ENCODE results near the gene ZDHHC14.

ZDHHC14 gene

DNA sequence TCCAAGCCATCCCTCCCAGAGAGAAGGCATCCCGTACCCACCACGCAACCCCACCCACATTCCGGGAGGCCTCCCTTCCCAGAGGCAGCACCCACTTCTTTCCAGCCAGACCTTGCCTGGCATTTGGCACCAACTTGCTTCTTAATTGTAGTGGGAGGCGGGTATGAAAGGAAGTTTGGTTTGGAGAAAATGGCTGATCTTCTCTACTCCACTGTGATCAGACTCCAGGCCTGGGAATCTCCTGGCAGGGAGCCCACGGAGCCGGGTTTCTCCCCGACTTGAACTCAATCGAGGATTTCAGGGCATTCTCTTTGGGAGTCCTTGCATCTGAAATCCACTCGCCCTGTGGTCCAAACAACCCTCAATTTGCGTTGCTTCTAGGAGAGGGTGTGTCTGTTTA lies 107.1 kb downstream of the ZDHHC14 start:
- H3K4me1 Mint-ChIP-seq = peaks cover 21% of the 10 kb centered on the region
- H3K27ac Mint-ChIP-seq (ENCODE audit: low read depth) = no peak overlapping the region
- H3K4me3 Mint-ChIP-seq = no peak overlapping the region
- ATAC-seq (replicated peaks; ENCODE audit: extremely low read depth, poor library complexity, severe bottlenecking) (no peak), DNase-seq (ENCODE audit: low spot score in 2 of 2) (no peak)
- no peaks in the 10 kb centered on the region for H3K9me3 Mint-ChIP-seq
- no peaks in the 10 kb centered on the region for H3K36me3 Mint-ChIP-seq (ENCODE audit: insufficient read depth)
- H3K27me3 Mint-ChIP-seq = peaks cover 9% of the 10 kb centered on the region

DNA sequence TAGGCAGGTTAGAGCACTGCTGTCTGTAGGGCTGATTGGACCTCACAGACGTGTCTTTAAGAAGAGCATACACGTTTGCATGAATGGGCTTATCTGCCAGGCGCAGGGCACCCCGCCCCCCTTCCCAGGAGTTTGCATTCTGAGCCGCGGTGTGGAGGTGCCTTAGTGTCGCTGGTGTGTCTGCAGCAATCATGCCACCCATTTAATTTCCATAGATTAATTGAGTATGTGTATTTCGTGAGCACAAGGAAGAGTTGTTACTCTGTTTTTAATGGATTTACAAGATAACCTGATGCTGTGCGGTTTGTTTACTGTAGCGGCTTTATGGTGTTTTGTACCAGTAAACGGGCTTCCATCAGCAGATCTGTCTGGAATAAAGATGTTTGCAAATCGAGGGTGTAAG lies 107.7 kb downstream of the ZDHHC14 start:
- Mint-ChIP-seq H3K4me1 (peaks cover 21% of the 10 kb centered on the region), H3K27me3 (peaks cover 9% of the 10 kb centered on the region), H3K27ac (ENCODE audit: low read depth) (no peak overlapping the region), H3K9me3 (no peaks in the 10 kb centered on the region), H3K36me3 (ENCODE audit: insufficient read depth) (no peaks in the 10 kb centered on the region), H3K4me3 (no peak overlapping the region)
- DNase-seq (ENCODE audit: low spot score in 2 of 2) (no peak), ATAC-seq (replicated peaks; ENCODE audit: extremely low read depth, poor library complexity, severe bottlenecking) (no peak)

DNA sequence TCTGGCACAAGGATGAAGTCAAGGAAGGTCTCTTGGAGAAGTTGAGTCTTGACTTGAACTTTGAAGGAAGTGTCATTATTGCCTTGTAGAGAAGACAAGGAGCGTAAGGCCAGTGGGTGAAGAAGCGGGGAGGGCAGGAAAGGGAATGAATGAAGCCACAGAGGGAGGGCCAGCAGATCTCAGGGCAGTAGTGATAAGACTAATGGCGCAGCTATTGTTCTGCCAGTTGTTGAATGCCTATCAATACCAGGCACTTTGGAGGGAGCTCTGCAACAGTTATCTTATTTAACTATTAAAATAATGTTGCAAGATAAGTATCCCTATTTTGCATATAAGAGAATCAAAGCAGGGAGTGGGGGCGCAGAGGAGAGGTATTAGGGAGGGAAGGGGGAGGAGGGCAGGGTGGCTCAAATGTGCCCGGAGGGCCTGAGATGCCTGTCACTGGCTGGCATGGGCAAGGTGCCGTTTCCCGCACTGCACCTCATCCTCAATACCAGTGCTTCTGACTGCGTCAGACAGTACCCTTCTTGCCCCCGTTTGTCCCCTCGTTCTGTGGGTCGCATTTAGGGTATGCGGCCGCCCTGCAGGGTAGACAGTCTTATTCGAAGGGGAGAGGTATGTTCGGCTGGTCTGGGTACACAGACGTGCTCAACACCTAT lies 109.8 kb downstream of the ZDHHC14 start:
- Mint-ChIP-seq H3K9me3 (no peaks in the 10 kb centered on the region), H3K4me3 (no peak overlapping the region), H3K27me3 (peaks cover 9% of the 10 kb centered on the region), H3K4me1 (peaks cover 21% of the 10 kb centered on the region), H3K36me3 (ENCODE audit: insufficient read depth) (no peaks in the 10 kb centered on the region), H3K27ac (ENCODE audit: low read depth) (no peak overlapping the region)
- ATAC-seq (replicated peaks; ENCODE audit: extremely low read depth, poor library complexity, severe bottlenecking) (no peak), DNase-seq (ENCODE audit: low spot score in 2 of 2) (no peak)

DNA sequence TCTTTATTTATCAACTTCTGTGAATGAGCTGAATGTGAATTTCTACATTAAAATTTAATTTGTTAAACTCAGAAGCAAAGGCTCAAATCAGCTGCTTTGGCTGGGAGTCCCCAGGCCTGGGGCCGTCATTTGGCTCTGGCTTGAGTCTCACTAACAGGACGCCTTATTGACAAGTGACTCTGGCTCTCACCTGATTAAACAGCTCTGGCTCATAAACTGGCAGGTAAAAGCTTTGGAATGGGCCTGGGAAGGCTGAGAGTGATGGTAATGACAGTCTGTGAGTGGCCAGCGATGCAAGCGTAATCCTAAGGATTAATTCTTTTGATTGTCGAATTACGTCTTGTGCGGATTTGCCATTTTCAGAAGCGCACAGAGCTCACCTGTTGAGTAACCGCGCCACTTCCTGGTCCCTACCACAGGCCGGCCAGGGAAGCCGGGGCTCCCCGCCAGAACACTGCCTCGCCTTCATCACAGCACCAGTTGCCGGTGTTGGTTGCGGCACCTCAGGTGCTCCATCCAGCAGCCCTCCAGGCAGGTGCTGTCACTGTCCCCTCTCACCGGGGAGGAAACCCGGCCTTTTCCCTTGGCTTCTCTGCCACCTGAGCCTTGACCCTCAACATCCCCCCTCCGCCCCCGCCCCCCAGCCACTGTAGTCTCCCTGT lies 110.7 kb downstream of the ZDHHC14 start:
- H3K9me3 Mint-ChIP-seq = no peaks in the 10 kb centered on the region
- ATAC-seq (replicated peaks; ENCODE audit: extremely low read depth, poor library complexity, severe bottlenecking) = no peak
- no peaks in the 10 kb centered on the region for H3K36me3 Mint-ChIP-seq (ENCODE audit: insufficient read depth)
- DNase-seq (ENCODE audit: low spot score in 2 of 2) = no peak
- H3K4me3 Mint-ChIP-seq = no peak overlapping the region
- H3K27me3 Mint-ChIP-seq = peaks cover 9% of the 10 kb centered on the region
- no peak overlapping the region for H3K27ac Mint-ChIP-seq (ENCODE audit: low read depth)
- H3K4me1 Mint-ChIP-seq = peaks cover 15% of the 10 kb centered on the region

DNA sequence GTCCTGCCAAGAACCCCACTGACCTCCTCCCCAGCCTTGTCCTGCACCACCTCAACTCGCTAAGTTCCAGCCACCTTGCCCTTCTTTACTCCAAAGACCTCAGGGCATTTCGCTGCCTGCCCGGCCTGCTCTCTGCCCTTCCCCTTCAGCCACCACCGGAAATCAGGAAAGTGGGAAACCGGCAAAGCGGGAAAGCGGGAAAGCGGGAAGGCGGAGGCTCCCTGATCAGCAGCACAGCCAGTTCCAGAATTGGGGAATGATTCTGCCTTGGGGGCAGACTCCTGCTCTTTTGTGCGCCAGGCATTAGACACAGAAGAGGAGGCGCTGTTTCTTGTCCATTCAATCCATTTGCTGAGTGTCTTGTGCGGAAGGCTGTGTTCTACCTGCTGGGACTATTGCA lies 111.3 kb downstream of the ZDHHC14 start:
- Mint-ChIP-seq H3K9me3 (no peaks in the 10 kb centered on the region), H3K27me3 (peaks cover 9% of the 10 kb centered on the region), H3K4me3 (no peak overlapping the region), H3K4me1 (peaks cover 10% of the 10 kb centered on the region), H3K36me3 (ENCODE audit: insufficient read depth) (no peaks in the 10 kb centered on the region), H3K27ac (ENCODE audit: low read depth) (no peak overlapping the region)
- ATAC-seq (replicated peaks; ENCODE audit: extremely low read depth, poor library complexity, severe bottlenecking) (no peak), DNase-seq (ENCODE audit: low spot score in 2 of 2) (no peak)

DNA sequence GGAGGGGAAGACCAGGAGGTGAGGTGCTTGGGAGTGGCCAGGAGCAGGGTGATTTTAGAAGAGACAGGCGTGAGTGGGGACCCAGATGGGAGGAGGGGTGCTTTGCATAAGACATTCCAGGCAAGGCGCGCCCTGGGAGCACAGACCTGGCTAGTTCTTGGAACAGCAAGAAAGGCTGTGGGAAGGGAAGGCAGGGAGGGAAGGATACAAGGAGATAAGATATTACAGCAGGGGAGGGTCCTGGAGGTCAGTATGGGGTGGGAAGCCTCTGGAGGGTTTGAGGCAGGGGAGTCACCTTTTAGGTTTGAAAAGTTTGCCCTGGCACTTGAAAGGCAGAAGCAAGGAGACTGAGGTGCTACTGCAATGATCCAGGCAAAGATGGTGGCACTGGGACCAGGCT lies 111.8 kb downstream of the ZDHHC14 start:
- Mint-ChIP-seq H3K27me3 (peaks cover 9% of the 10 kb centered on the region), H3K27ac (ENCODE audit: low read depth) (no peak overlapping the region), H3K4me1 (peaks cover 9% of the 10 kb centered on the region), H3K36me3 (ENCODE audit: insufficient read depth) (no peaks in the 10 kb centered on the region), H3K9me3 (no peaks in the 10 kb centered on the region), H3K4me3 (no peak overlapping the region)
- ATAC-seq (replicated peaks; ENCODE audit: extremely low read depth, poor library complexity, severe bottlenecking) (no peak), DNase-seq (ENCODE audit: low spot score in 2 of 2) (no peak)

DNA sequence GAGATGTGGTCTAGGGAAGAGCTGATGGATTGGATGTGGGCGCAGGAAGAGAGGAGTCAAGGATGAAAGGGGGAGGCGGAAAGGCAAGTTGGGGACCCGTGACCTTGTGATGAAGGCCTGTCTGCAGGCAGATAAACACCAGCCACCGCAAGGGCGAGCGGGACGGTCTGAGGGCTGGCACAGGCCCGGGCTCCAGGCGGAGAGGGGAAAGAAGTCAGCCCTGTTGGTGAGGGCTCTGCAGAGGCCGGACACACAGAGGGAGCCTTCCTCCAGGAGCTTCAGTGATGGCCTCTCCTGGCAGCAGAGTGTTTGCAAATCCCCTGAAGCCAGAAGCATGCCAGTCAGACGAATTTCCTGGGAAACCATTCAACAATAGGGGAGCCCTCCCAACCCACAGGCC lies 112.2 kb downstream of the ZDHHC14 start:
- no peaks in the 10 kb centered on the region for H3K36me3 Mint-ChIP-seq (ENCODE audit: insufficient read depth)
- H3K9me3 Mint-ChIP-seq = no peaks in the 10 kb centered on the region
- no peak overlapping the region for H3K4me3 Mint-ChIP-seq
- no peak overlapping the region for H3K27ac Mint-ChIP-seq (ENCODE audit: low read depth)
- peaks cover 9% of the 10 kb centered on the region for H3K27me3 Mint-ChIP-seq
- DNase-seq (ENCODE audit: low spot score in 2 of 2) (no peak), ATAC-seq (replicated peaks; ENCODE audit: extremely low read depth, poor library complexity, severe bottlenecking) (no peak)
- H3K4me1 Mint-ChIP-seq = peaks cover 9% of the 10 kb centered on the region

DNA sequence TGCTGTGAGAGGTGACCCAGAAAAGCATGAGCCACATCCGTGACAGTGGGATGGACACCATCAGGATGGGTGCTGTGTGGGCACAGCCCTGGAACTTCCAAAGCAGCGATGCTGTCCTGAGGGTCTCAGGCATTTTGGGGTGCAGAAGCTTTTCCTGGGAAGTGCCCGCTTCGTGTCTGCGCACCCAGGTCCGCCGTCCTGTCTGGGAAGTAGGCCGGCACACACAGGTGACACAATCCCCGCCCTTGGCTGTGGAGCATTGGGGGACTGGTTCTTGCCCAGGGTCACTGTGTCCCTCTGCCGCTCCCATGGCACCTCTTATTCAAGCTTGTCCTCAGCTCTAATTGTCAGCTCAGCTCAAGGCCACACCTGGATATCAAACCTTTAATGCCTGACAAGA lies 112.6 kb downstream of the ZDHHC14 start:
- Mint-ChIP-seq H3K27me3 (peaks cover 9% of the 10 kb centered on the region), H3K4me1 (peaks cover 9% of the 10 kb centered on the region), H3K27ac (ENCODE audit: low read depth) (no peak overlapping the region), H3K36me3 (ENCODE audit: insufficient read depth) (no peaks in the 10 kb centered on the region), H3K9me3 (no peaks in the 10 kb centered on the region), H3K4me3 (no peak overlapping the region)
- ATAC-seq (replicated peaks; ENCODE audit: extremely low read depth, poor library complexity, severe bottlenecking) (no peak), DNase-seq (ENCODE audit: low spot score in 2 of 2) (no peak)

DNA sequence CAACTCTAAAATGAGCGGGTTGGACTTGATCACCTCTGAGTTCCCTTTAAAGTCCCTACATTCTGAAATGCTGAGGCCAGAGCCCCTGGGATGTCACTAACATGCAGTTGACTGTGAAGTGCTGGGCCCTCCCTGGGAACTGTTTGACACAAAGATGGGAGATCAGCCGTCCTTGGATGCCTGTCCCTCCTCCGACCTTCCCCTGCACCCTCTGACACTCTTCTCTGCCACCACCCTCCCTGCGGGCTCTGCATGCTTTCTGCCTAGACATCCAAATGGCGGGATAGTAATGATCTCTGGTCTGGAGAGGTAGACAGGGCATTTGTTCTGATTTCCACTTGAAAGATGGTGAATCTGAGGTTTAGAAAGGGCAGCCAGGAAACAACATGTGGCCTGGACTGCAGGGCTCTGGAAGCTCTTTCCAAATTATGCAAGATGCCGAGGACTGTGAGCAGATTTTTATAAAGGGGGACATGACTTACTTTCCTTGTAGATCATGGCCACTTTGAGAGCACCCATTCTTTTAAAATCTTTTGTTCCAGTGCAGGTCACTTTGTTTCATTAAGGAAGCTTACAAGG lies 113.2 kb downstream of the ZDHHC14 start:
- H3K27me3 Mint-ChIP-seq = peaks cover 8% of the 10 kb centered on the region
- no peaks in the 10 kb centered on the region for H3K9me3 Mint-ChIP-seq
- peaks cover 8% of the 10 kb centered on the region for H3K4me1 Mint-ChIP-seq
- no peak for DNase-seq (ENCODE audit: low spot score in 2 of 2)
- H3K4me3 Mint-ChIP-seq = no peak overlapping the region
- H3K36me3 Mint-ChIP-seq (ENCODE audit: insufficient read depth) = no peaks in the 10 kb centered on the region
- no peak overlapping the region for H3K27ac Mint-ChIP-seq (ENCODE audit: low read depth)
- no peak for ATAC-seq (replicated peaks; ENCODE audit: extremely low read depth, poor library complexity, severe bottlenecking)

DNA sequence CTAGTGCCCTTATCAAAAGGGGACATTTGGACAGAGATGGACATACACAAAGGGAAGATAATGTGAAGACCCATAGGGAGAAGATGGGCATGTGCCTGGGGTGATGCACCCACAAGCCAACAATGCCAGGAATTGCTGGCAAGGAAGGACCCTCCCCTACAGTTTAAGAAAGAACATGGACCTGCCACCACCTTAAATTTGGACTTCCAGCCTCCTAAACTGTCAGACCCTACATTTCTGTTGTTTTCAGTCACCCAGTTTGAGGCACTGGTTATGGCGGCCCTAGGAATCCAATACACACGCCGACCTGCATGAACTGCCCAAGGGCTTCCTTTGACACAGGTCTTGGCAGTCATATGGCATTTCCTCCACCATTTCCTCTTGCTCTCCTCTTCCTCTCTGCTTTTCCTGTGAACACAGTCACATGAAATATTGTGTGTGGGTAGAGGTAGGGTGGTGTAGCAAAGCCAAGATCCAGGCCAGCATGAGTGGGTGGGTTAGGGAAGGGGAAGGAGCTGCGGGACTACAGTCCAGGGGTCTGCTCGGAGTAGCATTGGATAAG lies 115.6 kb downstream of the ZDHHC14 start:
- DNase-seq (ENCODE audit: low spot score in 2 of 2) = no peak
- no peak overlapping the region for H3K27ac Mint-ChIP-seq (ENCODE audit: low read depth)
- no peak for ATAC-seq (replicated peaks; ENCODE audit: extremely low read depth, poor library complexity, severe bottlenecking)
- H3K36me3 Mint-ChIP-seq (ENCODE audit: insufficient read depth) = no peaks in the 10 kb centered on the region
- H3K4me1 Mint-ChIP-seq = no peaks in the 10 kb centered on the region
- no peak overlapping the region for H3K4me3 Mint-ChIP-seq
- no peaks in the 10 kb centered on the region for H3K9me3 Mint-ChIP-seq
- H3K27me3 Mint-ChIP-seq = no peaks in the 10 kb centered on the region

DNA sequence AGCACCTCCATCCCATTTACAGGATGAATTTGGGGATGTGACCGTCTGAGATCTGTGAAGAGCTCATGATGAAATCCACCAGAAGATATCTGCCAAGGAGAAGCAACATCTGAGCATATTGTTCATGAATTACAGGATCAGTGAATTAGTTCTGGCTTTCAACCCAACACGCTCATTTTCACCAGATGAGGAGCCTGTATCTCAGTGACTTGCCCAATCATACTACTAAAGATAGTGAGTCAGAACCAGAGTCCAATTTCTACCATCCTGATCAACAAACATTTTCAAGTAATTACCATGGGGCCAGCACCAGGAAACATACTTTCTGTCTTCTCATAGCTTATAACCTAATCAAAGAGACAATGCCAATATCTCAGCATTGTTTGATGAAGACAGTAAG lies 116.6 kb downstream of the ZDHHC14 start:
- no peak overlapping the region for H3K27ac Mint-ChIP-seq (ENCODE audit: low read depth)
- no peaks in the 10 kb centered on the region for H3K4me1 Mint-ChIP-seq
- no peaks in the 10 kb centered on the region for H3K27me3 Mint-ChIP-seq
- no peak overlapping the region for H3K4me3 Mint-ChIP-seq
- DNase-seq (ENCODE audit: low spot score in 2 of 2) (no peak), ATAC-seq (replicated peaks; ENCODE audit: extremely low read depth, poor library complexity, severe bottlenecking) (no peak)
- no peaks in the 10 kb centered on the region for H3K36me3 Mint-ChIP-seq (ENCODE audit: insufficient read depth)
- no peaks in the 10 kb centered on the region for H3K9me3 Mint-ChIP-seq

DNA sequence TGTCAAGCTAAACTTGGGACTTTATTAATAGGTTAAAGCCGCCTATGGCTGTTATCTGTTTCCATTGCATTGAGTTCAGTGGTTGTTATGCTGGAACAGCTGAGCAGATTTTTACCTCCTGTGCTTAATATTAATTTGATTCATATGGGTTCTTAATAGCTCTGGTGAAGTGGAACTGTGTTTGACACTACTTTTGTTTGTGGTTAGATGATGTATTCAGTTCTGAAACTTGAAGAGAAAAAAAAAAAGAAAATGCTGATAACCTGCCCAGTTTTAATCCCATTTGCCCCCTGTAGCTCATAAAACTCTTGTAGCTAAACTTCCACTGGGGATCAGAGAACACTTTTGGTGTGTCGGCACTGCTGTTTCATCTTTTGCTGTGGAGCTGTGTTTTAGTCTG lies 117.8 kb downstream of the ZDHHC14 start:
- Mint-ChIP-seq H3K36me3 (ENCODE audit: insufficient read depth) (no peaks in the 10 kb centered on the region), H3K4me1 (no peaks in the 10 kb centered on the region), H3K27ac (ENCODE audit: low read depth) (no peak overlapping the region), H3K4me3 (no peak overlapping the region), H3K9me3 (no peaks in the 10 kb centered on the region), H3K27me3 (no peaks in the 10 kb centered on the region)
- ATAC-seq (replicated peaks; ENCODE audit: extremely low read depth, poor library complexity, severe bottlenecking) (no peak), DNase-seq (ENCODE audit: low spot score in 2 of 2) (no peak)

DNA sequence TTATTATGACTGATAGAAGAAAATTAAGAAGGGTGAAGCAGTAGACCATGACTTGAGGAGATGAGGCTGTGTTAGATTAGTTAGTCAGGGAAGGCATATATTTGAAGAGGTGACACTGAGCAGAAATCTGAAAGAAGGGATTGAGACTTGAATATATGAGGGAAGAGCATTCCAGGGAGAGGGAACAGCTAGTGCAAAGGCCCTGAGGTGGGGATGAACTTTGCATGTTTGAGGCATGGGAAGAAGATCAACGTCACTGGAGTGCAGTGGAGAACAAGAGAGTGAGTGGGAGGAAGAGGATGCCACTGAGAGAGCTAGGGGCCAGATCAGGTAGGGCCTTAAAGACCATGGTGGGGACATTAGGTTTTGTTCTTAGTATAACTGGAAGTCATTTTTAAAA lies 119.0 kb downstream of the ZDHHC14 start:
- no peak for ATAC-seq (replicated peaks; ENCODE audit: extremely low read depth, poor library complexity, severe bottlenecking)
- Mint-ChIP-seq H3K4me3 (no peak overlapping the region), H3K27ac (ENCODE audit: low read depth) (no peak overlapping the region), H3K27me3 (no peaks in the 10 kb centered on the region), H3K4me1 (no peaks in the 10 kb centered on the region), H3K9me3 (peaks cover 3% of the 10 kb centered on the region), H3K36me3 (ENCODE audit: insufficient read depth) (no peaks in the 10 kb centered on the region)
- DNase-seq (ENCODE audit: low spot score in 2 of 2) = no peak

All from central memory CD8-positive, alpha-beta T cell (primary cell).